NCI-H460 (cell line): ENCODE measurements around the gene DDTL. TPM values are rescaled to one million over a fixed set of nuclear protein-coding genes. Genes with fewer than 3 reads are reported as not detected.

Experiments
- DNase-seq: peaks from one replicate; pipeline ENCODE4 v3.0.0-alpha.2; 2016; ENCODE audit warnings: low read depth; ENCODE audit errors: extremely low read depth
- total RNA-seq: library from RNA; depleted of rRNA; stranded (reverse); fragments of >200 nt; shearing (Covaris generic); gene quantifications from 2 replicates; pipeline ENCODE4 v1.2.3, GENCODE V29; 2014; rRNA removed

Gene DDTL
- total RNA-seq, 1 experiment from 2014 or later = 0.84 TPM

DNA sequence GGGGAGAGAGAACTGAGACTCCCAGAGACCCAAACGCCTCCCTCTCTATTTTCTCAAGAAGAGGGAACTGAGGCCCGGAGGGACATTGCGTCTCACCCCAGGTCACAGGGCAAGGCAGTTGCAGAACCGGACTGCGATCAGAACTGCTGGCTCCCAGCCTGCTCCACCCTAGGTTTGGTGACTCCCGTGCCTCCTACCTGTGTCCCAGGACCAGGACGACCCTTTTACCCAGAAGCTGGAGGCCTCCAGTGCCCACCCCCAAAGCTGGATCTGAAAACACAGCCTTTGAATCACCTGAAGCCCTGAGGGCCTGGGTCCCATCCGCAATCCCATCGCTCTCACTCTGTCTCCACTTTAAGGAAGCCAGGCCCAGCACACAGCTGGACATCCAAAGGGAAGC, 37.2 kb downstream of the DDTL start:
- DNase-seq = no peak

DNA sequence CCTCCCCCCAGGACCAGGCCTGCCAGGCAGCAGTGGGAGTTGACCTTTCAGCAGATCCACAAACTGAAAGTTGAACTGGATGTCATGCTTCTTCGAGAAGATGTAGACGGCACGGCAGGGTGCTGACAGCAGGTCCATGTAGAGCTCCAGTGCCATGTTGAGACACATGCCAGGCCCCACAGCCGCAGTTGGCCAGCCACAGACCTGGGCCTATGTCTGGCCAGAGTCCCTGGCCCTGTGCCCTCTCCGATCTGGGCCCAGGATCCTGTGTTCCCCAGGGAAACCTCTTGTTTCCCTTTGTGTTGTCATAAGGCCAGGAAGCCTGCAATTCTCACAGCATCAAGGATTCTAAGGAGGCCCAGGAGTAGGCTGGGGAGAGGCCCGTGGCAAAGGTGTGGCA, 38.5 kb downstream of the DDTL start, which contains the start of gene GSTT4:
TSS of gene GSTT4 (minus strand) at position 253 of the 400 bp plus-strand sequence. CDS start at position 156, 97 bp downstream.
- DNase-seq = no peak

DNA sequence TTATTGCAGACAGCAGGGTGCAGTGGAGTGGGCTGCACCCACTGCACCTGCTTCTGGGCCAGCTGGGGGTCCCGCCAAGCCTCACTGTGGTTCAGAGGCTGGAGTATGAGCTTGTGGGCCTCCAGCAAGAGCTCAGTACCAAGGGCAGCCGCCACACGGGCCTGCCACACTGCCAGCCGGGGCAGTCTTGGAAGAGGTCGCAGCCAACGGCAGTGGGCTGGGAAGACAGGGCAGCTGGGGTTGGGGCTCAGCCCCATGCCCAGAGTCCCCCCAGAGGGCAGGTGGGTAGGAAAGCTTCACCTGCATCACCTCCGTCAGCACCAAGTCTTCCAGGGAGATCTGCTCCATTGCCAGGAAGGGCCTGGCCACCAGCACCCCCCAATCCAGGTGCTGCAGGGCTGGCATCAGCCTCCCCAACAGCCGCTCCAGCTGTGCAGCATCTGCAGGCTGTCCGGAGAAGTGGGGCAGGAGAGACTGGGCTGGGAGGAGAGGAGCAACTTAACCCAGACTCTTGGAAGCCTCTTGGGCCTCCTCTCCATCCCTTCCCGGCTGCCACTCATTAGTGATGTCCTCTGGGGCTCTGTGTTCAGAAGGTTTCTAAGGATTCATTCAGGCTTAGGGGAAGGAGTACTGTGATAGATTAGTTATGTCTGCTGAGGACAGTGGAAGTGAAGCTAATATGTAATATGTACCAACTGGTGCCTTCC, 39.7 kb downstream of the DDTL start:
- no peak for DNase-seq

DNA sequence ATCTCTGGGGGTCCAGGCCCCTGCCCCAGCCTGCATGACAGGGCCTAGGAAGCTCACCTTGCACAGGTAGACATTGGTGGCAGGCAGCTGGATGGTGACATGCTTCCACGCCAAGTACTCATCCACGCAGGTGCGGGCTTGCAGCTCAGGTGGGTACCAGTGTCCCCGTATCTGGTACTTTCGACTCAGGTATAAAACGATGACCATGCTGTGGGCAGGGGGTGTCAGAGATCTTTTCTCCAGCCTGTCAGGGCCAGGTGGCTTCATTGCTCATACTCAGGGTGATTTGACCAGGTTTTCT, 40.2 kb downstream of the DDTL start:
- no peak for DNase-seq

DNA sequence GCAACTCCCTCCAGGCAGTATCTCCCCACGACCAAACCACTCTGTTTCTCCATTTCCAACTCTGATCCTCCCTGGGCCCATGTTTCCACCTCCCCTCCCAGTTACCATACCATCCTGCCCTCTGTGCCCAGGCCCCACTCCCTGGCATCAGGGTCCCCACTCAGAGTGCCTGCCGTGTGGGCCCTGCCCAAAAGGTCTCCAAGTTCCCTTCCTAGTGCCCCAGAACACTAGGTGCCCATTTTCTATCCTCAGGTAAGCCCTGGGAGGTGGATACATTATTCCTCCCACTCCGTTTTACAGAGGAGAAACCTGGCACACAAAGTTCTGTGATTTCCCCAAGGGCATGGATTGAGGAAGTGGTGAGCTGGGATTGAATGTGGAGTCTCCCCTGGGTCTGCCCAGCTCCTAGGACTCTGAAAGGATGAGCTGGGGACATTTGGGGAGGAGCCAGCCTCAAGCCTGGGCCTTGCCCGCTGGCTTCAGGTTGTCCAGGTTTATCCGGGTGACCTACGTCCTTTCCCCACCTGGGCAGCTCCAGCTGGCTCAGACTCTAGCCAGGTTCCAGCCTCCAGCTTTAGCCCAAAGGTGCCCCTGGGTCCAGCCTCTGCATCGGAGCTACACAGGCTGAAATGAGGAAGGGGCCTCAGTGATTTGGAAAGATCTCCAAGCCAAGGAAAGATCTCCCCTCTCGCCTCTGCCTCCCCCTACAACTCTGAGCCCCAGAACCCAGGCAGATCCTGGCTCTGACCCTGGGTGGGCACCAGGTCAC, 40.7 kb downstream of the DDTL start:
- DNase-seq = no peak

DNA sequence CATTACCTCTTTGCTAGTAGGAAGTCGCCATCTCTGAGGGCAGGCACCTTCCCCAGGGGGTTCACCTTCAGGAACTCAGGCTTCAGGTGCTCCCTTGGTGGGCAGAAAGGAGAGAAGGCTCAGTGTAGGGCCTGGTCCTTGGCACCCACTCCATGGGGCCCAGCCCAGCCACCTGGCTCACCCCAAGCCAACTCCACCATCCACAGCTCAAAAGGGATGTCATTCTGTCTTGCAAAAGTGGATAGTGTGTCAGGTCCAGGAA, 41.3 kb downstream of the DDTL start:
- no peak for DNase-seq

DNA sequence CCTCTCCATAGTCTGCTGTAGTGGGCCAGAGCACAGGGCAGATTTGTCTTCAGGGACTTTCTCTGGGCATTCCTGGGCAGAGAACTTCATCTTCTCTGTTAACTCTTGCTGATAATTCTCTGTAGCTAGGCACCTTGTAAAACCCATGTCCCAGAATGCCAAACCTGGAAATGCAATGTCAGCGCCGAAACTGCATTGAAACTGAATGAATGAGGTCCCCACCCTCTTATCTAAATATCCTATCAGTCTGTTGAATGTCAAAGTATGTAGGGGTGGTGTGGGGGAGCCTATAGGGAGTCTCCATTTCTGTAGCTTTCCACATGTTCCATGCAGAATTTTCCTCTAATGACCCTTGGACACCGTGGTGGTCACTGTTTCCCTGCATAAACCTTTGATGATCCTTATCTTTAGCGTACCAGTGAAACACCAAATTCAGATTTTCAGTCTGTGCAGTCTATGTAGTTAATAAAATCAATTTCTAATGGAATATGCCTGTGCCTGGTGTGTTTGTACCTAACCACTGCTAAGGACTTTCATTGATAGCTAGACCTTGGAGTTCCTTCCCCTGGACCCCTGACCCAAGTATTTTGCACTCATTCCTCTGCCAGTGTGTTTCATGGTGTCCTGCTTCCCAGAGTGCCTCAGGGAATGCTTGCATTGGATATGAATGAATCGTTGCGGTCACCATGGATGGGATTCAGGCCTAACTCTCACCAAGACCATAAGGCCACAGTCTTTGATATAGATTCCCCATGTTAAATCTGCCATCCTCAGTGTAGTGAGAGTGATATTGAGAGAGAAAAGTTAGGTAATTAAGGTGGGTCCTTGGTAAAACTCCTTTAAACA, 41.9 kb downstream of the DDTL start:
- DNase-seq = no peak

DNA sequence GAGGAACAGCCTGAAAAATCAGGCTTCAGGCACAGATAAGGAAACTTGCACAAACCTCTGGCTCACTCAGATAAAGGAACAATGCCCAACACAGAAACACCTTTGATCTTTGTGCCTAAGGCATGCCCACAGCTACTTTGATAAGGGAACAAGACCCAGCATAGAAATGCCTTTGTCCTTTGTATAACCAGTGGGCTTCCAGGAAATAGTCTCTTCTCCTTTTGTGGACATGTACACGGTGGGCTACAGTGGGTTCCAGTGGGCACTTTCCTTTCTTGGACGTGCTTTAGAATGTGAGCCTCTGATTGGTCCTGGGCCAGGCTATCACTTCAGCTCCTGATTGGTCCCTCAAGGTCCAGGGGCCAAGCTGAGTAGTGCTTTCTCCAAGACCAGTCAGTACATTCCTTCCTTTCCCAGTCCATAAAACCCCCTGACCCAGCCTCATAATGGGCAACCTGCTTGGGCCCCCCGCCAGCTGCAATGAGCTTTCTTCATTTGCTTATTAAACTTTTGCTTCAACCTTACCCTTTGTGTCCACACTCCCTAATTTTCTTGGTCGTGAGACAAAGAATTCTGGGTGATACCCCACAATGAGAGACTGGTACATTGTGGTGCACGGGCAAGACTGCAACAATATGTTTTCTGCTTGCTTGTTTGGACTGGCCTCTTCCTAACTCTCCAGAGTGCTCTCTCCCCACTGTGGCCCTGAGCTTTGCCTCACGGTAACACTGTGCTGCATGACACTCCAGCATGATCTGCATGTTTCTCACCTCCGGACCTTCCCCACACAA, 42.7 kb downstream of the DDTL start:
- DNase-seq = no peak

DNA sequence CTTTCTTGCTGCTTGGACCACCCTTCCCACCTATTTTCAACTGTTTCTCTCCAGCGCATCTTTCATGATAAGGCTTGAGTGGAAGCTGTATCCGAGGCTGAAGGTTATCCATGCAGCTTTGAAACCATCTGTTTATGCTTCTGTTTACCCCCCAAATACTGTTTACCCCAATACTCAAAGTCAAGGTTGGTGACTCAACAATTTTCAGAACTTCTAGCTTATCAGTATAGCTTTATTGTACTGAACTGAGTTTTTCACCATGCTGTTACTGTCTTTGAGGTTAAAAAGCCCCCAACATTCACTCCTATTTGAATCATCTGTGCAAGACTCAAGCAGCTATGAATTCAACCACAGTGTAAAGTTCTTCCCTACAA, 43.3 kb downstream of the DDTL start:
- DNase-seq = no peak

DNA sequence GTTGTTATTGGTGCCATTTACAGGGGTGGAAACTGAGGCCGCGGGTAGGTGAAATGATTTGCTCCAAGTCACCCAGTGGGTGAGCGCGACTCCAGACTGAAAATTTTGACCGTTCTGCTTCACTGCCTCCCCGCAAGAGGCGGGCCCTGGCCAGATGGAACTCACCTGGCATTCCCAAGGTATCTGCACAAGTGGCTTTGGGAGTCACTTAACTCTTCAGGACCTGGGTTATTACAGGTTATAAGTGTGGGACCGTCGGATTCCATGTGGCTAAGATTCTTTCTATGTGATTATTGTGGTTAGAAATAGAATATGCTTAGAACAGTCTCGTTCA, 45.0 kb downstream of the DDTL start:
- no peak for DNase-seq

DNA sequence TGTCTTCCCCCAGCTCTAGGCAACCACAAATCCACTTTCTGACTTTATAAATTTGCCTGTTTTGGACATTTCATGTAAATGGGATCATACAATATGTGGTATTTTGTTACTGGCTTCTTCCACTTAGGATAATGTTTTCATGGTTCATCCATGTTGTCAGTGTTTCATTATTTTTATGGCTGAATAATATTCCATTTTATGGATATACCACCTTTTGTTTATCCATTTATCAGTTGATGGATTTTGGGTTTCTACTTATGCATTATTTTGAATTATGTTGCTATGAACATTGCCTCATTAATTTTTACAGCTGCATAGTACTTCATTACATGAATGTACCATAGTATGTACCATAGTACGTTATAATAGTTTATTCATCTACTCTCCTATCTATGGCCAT, 49.5 kb downstream of the DDTL start:
- DNase-seq = no peak

DNA sequence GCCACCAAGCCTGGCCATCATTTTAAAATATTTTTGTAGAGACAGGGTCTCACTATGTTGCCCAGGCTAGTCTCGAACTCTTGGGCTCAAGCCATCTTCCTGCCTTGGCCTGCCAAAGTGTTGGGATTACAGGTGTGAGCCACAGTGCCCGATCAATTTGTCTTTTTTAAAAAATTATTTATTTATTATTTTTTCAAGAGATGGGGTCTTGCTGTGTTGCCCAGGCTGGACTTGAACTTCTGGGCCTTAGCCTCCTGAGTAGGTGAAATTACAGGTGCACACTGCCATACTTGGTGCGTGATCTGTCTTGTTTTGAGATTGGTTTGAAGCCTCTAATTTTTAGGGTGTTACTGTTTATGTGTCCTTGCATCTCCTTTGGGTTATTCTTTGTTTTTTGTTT, 54.6 kb downstream of the DDTL start:
- no peak for DNase-seq

Other genes starting within 250 kb of the DDTL start
- gene ZNF70, start 215.8 kb upstream of the DDTL start, total RNA-seq = 1.9 and 3.0 TPM in 2 replicates
- gene VPREB3, start 212.5 kb upstream of the DDTL start, total RNA-seq = not detected in 2 replicates
- gene C22orf15, start 203.9 kb upstream of the DDTL start, total RNA-seq = not detected in 2 replicates
- gene CHCHD10, start 198.9 kb upstream of the DDTL start, total RNA-seq = 38.2 and 44.3 TPM in 2 replicates
- 1.8 and 2.1 TPM in 2 replicates for gene MMP11, start 194.0 kb upstream of the DDTL start, total RNA-seq
- gene SMARCB1, start 179.9 kb upstream of the DDTL start, total RNA-seq = 45.5 and 49.6 TPM in 2 replicates
- 0.59 and 1.6 TPM in 2 replicates for gene DERL3, start 127.9 kb upstream of the DDTL start, total RNA-seq
- 8.3 and 10.7 TPM in 2 replicates for gene SLC2A11, start 109.0 kb upstream of the DDTL start, total RNA-seq
- 363 and 441 TPM in 2 replicates for gene MIF, start 72.5 kb upstream of the DDTL start, total RNA-seq
- gene GSTT2B, start 5.7 kb upstream of the DDTL start, total RNA-seq = 1.2 TPM in 1 of 2 replicates, not detected in the other
- gene DDT, start 7.6 kb downstream of the DDTL start, total RNA-seq = 91.4 and 116 TPM in 2 replicates
- not detected in 2 replicates for gene GSTT2, start 13.2 kb downstream of the DDTL start, total RNA-seq
- not detected in 2 replicates for gene GSTT4, start 38.6 kb downstream of the DDTL start, total RNA-seq
- gene CABIN1, start 44.4 kb downstream of the DDTL start, total RNA-seq = 15.1 and 15.3 TPM in 2 replicates
- gene SUSD2, start 214.6 kb downstream of the DDTL start, total RNA-seq = 0.02 TPM in 1 of 2 replicates, not detected in the other